ENCODE measurements around the gene KLHL36. TPM values are rescaled to one million over a fixed set of nuclear protein-coding genes. Genes with fewer than 3 reads are reported as not detected.

KLHL36 gene
- total RNA-seq, 1 experiment from 2014 or later = 36.7 TPM

- Histone ChIP-seq H3K4ac (ENCODE audit: low read depth, low read length) (no peak overlapping the region), H3T11ph (ENCODE audit: low read length) (no peak overlapping the region), H2AK5ac (ENCODE audit: insufficient read length, low read length) (no peak overlapping the region), H3K79me1 (ENCODE audit: insufficient read depth, low read depth, low read length, poor library complexity, severe bottlenecking) (peaks cover 4% of the 10 kb centered on the region), H3K27me3 (ENCODE audit: insufficient read depth, low read length) (peaks cover 3% of the 10 kb centered on the region; the same call in 1 of the 2 replicates), H3K27ac (ENCODE audit: insufficient read length, low read depth, low read length) (no peak overlapping the region), H3K4me1 (ENCODE audit: insufficient read depth, low read length) (no peaks in the 10 kb centered on the region), H2BK15ac (ENCODE audit: low read depth, low read length) (no peak overlapping the region), H4K5ac (ENCODE audit: insufficient read length, low read depth, low read length) (no peak overlapping the region), H2AFZ (ENCODE audit: low read length) (no peak overlapping the region), H3K4me2 (ENCODE audit: insufficient read depth, insufficient read length, low read length) (no peak overlapping the region), H2BK5ac (ENCODE audit: insufficient read length, low read length) (no peak overlapping the region), H4K20me1 (ENCODE audit: control insufficient read depth, insufficient read depth, insufficient read length) (no peaks in the 10 kb centered on the region), H4K8ac (replicated peaks; ENCODE audit: insufficient read length, low read depth, low read length) (no peak overlapping the region), H3K14ac (ENCODE audit: insufficient read depth, low read length) (no peak overlapping the region), H3K9ac (ENCODE audit: extremely low read depth, insufficient read length, low read length) (no peak overlapping the region), H4K91ac (ENCODE audit: insufficient read length, low read depth, low read length) (no peak overlapping the region), H3K23me2 (ENCODE audit: insufficient read length, low read depth, low read length, poor library complexity, severe bottlenecking) (peaks cover 11% of the 10 kb centered on the region), H3K9me3 (ENCODE audit: control insufficient read depth, low read depth, low read length) (no peaks in the 10 kb centered on the region), H2BK12ac (ENCODE audit: insufficient read length, low read depth, low read length) (no peak overlapping the region), H2BK20ac (ENCODE audit: low read depth, low read length, poor library complexity, severe bottlenecking) (no peak overlapping the region), H3K56ac (ENCODE audit: insufficient read length, low read depth, low read length) (no peak overlapping the region), H2BK120ac (ENCODE audit: low read depth, low read length, poor library complexity, severe bottlenecking) (no peak overlapping the region), H3K23ac (ENCODE audit: insufficient read length, low read depth, low read length) (no peak overlapping the region), H3K18ac (ENCODE audit: insufficient read length, low read depth, low read length) (no peak overlapping the region), H3K79me2 (ENCODE audit: insufficient read depth, low read length) (peaks cover 11% of the 10 kb centered on the region; the same call in 1 of the 2 replicates)
- H3K4me1 Mint-ChIP-seq = peaks cover 30 to 39% of the 10 kb centered on the region in 2 experiments
- H3K27ac Mint-ChIP-seq = peak overlapping the region in 1 of 3 experiments; percentile 40; a peak in 1 of 7 replicates
- H3K36me3 Mint-ChIP-seq (ENCODE audit: insufficient read depth in 1 of 3, low read depth in 3 of 3) = peaks cover 4 to 16% (median 13%) of the 10 kb centered on the region in 3 experiments
- WGBS (ENCODE audit: extremely low coverage, insufficient read length, low lambda C conversion rate) = no CpG with 5 or more reads among the region's 3 CpGs
- no peaks in the 10 kb centered on the region for H3K9me3 Mint-ChIP-seq
- peaks cover 12% of the 10 kb centered on the region for H3K27me3 Mint-ChIP-seq (ENCODE audit: low read depth)
- TF ChIP-seq CTCF (conservative IDR thresholded peaks at IDR 0.05) = no peak
- H3K4me3 Mint-ChIP-seq = 0 out of 5 replicates have a peak overlapping the region, but pooled peaks of 1 of the 2 experiments have one; percentile 34
- no peak for DNase-seq
These were observed 33.7 kb upstream of the KLHL36 start for GRCh38 chr16:84614623-84614967.
